Smooth muscle cell (in vitro differentiated cells): Measurements from ENCODE around the gene MYRF. TPM values are rescaled to one million over a fixed set of nuclear protein-coding genes. Genes with fewer than 3 reads are reported as not detected.

Experiments
- DNase-seq: peaks from one replicate; lab custom pipeline; 2025; ENCODE audit not compliant: unreplicated experiment; lab: John Stamatoyannopoulos, UW
- H2AFZ ChIP-seq: fragments of 200-600 bp; sonication (generic); 2 replicates; pipeline ENCODE4 v1.6.0; 2016; ENCODE audit warnings: antibody characterized with exemption, low read depth, mild to moderate bottlenecking
- H3F3A ChIP-seq: fragments of 200-600 bp; sonication (generic); 2 replicates; pipeline ENCODE4 v1.6.0; 2017; ENCODE audit warnings: antibody characterized with exemption, low read depth
- H3K27ac ChIP-seq: fragments of 200-600 bp; sonication (generic); 2 replicates; pipeline ENCODE4 v1.5.1; 2016; ENCODE audit warnings: low read depth, mild to moderate bottlenecking
- H3K27me3 ChIP-seq: fragments of 200-600 bp; sonication (generic); 2 replicates; pipeline ENCODE4 v1.6.1; 2016; ENCODE audit warnings: low read depth, mild to moderate bottlenecking
- H3K36me3 ChIP-seq: fragments of 200-600 bp; sonication (generic); 2 replicates; pipeline ENCODE4 v1.5.1; 2016; ENCODE audit warnings: low read depth
- H3K4me1 ChIP-seq: fragments of 200-600 bp; sonication (generic); 2 replicates; pipeline ENCODE4 v1.5.1; 2016; ENCODE audit warnings: low read depth
- H3K4me2 ChIP-seq: fragments of 200-600 bp; sonication (generic); 2 replicates; pipeline ENCODE4 v1.6.0; 2016; ENCODE audit warnings: mild to moderate bottlenecking
- H3K4me3 ChIP-seq: fragments of 200-600 bp; sonication (generic); 2 replicates; pipeline ENCODE4 v1.5.1; 2016; ENCODE audit warnings: mild to moderate bottlenecking
- H3K79me2 ChIP-seq: fragments of 200-600 bp; sonication (generic); 2 replicates; pipeline ENCODE4 v1.6.0; 2016; ENCODE audit warnings: low read depth, mild to moderate bottlenecking
- H3K9ac ChIP-seq: fragments of 200-600 bp; sonication (generic); 2 replicates; pipeline ENCODE4 v1.6.0; 2016; ENCODE audit warnings: low read depth
- H3K9me3 ChIP-seq: fragments of 200-600 bp; sonication (generic); replicated peaks from 2 replicates; pipeline ENCODE4 v1.5.1; 2016; ENCODE audit warnings: low read depth
- H4K20me1 ChIP-seq: fragments of 200-600 bp; sonication (generic); 2 replicates; pipeline ENCODE4 v1.6.0; 2016; ENCODE audit warnings: low read depth
- WGBS: methylation state at CpG from one replicate; pipeline ENCODE4 v1.1.7; 2016; ENCODE audit warnings: low lambda C conversion rate; 5-methylcytosine and 5-hydroxymethylcytosine counted together
- polyA plus RNA-seq: library from polyadenylated mRNA; unstranded; fragments of >200 nt; fragmentation: Nextera tagmentation; extraction: Ambion mirVana; gene quantifications from 2 replicates; pipeline ENCODE4 v1.2.1, GENCODE V29; 2016
- total RNA-seq: library from RNA; depleted of rRNA; stranded (reverse); fragments of >200 nt; gene quantifications from 2 replicates; pipeline ENCODE4 v1.2.3, GENCODE V29; 2014
- TF ChIP-seq, protein P1 (sequence below): fragments of 200-600 bp; sonication (generic); IDR thresholded peaks from 2 replicates; pipeline ENCODE4 v1.5.1; 2017; ENCODE audit warnings: borderline replicate concordance, mild to moderate bottlenecking, antibody characterized with exemption; ENCODE audit not compliant: insufficient read depth, poor library complexity, severe bottlenecking

The MYRF gene
- total and polyA plus RNA-seq, 2 experiments from 2014 or later: 11.1 to 13.7 TPM

DNA sequence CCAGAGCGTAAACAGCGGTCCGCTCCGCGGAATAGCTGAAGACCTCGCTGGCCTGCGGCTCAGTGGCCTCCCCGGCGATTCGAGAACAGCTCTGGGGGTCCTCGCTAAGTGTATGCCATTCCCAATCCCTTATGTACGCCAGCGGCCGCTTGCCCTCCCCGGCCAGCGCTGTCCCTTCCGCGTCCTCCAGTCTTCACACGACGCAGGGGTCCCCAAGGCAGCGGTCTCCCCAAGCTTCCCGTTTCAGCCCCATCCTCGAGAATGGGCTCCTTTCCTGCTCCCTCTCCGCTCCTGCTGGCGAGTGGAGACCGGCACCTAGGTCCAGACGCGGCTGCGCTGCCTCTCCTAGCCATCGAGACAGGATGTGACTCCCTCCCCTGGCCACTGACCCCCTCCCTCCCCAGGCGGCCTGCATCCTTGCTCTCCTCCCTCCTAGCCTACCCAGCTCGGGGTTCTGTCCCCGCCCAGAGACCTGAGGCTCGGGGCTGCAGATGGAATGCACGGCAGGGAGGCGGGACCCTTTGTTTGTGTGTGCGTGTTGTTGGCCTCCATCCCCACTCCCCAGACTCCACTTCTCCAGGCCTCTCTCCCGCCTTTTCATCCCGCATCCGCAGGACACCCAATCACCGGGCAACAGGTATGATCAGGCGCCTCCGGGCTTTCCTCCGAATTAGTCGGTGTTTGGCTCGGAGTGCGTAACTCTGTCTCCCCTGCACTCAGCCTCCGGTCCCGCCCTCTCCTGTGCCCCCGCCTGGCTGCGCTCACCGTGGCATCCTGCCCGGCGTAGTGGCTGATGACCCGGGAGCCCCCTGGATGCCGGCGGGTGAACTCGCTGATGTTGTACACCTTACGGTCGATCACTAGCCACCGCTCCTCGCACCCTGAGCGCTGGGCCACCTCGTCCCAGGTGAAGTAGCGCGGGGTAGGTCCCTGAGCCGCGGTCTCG, 63.6 kb downstream of the MYRF start:
- peak; percentile 74 for DNase-seq
- Histone ChIP-seq H3K4me3 (peak overlapping the region; percentile 81), H2AFZ (peak overlapping the region; percentile 73), H3K27ac (peak overlapping the region; percentile 85), H3K9me3 (no peaks in the 10 kb centered on the region), H3K9ac (peak overlapping the region; percentile 84), H3K4me2 (peak overlapping the region; percentile 99), H3K27me3 (no peaks in the 10 kb centered on the region), H3K4me1 (peaks cover 9% of the 10 kb centered on the region), H3K36me3 (no peaks in the 10 kb centered on the region), H4K20me1 (no peaks in the 10 kb centered on the region), H3F3A (peaks cover 7% of the 10 kb centered on the region), H3K79me2 (peaks cover 24% of the 10 kb centered on the region)
- TF ChIP-seq, protein P1, sequence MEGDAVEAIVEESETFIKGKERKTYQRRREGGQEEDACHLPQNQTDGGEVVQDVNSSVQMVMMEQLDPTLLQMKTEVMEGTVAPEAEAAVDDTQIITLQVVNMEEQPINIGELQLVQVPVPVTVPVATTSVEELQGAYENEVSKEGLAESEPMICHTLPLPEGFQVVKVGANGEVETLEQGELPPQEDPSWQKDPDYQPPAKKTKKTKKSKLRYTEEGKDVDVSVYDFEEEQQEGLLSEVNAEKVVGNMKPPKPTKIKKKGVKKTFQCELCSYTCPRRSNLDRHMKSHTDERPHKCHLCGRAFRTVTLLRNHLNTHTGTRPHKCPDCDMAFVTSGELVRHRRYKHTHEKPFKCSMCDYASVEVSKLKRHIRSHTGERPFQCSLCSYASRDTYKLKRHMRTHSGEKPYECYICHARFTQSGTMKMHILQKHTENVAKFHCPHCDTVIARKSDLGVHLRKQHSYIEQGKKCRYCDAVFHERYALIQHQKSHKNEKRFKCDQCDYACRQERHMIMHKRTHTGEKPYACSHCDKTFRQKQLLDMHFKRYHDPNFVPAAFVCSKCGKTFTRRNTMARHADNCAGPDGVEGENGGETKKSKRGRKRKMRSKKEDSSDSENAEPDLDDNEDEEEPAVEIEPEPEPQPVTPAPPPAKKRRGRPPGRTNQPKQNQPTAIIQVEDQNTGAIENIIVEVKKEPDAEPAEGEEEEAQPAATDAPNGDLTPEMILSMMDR: no peak
- WGBS: under 1% methylated on average over 68 of the region's 69 CpGs

DNA sequence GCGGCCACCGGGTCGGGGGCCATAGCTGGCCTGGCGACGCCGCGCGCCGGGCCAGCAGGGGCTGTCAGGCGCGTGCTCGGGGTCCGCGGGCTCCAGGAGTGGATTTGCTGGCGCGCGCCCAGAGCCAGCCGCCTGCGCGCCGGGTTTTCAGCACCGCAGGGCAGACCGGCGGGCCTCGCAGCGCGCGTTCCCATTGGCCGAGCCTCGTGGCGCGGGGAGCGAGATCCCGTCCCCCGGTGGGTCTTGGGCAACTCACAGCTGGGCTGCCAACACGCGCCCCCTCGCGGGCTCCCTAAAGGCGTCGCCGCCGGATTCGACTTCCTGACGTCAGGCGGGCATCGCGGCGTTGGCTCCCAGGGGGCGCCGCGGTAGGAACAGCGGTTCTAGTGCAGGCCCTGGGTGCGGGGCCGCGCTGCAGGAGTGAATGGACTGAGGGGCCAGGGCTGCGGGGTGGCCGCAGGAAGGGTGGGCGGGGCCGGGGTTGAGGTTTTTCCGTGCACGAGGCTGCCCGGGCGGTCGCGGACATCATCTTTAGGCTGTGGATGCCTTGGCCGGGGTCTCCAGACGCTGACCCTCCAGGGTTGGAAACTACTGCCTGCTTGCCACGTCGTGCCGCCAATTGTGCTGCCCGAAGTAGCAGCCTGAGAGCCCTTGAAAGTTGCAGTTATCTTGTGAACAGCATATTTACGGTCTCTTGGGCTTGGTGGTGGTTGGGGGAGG, 64.5 kb downstream of the MYRF start, which contains the start of gene FADS1:
TSS of gene FADS1 (minus strand) at position 268 of the 720 bp plus-strand sequence. CDS start at position 194, 74 bp downstream.
- Histone ChIP-seq H4K20me1 (no peaks in the 10 kb centered on the region), H3K4me1 (peaks cover 9% of the 10 kb centered on the region), H3K27me3 (no peaks in the 10 kb centered on the region), H3K9ac (peak within 1 kb of the TSS; percentile 84), H3K36me3 (no peaks in the 10 kb centered on the region), H3K9me3 (no peaks in the 10 kb centered on the region), H3K4me2 (peak within 1 kb of the TSS; percentile 99), H2AFZ (peak within 1 kb of the TSS; percentile 73), H3F3A (peaks cover 7% of the 10 kb centered on the region), H3K4me3 (peak within 1 kb of the TSS; percentile 81), H3K79me2 (peaks cover 24% of the 10 kb centered on the region), H3K27ac (peak within 1 kb of the TSS; percentile 85)
- 1% methylated on average over 66 of the region's 73 CpGs for WGBS
- DNase-seq: peak; percentile 93
- TF ChIP-seq, protein P1: peak; percentile 42

DNA sequence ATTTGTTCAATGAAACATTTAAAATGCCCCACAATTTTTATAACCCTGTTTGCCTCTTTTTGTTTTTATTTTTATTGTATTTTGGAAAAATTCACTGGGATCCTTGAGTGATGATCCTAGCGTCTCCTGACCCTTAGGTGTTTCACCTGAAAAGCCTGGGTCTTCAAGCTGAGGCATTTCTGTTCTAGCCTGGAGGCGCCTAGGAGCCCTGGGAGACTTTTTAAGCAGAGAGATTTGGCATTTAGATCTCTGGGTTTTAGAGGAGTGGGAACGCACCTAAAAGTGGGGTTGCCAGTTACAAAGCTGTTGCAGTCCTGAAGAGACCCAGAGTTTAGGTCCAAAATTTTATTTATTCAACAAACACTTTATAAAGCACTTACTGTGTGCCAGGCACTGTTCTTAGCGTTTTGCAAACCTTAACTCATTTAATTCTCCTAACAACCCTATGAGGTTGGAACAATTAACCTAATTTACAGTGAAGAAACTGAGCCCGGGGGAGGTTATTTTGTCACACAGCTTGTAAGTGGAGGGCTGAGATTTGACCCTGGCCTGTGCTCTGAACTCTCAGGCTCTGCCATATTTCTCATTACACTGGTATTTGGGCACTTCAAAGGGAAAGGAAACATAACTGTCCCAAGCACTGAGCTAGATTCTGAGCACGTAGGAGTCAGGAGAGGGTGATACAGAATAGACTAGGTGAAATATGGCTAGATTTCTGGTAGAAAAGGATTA, 65.2 kb downstream of the MYRF start:
- H3K4me1 ChIP-seq: peaks cover 9% of the 10 kb centered on the region
- H3K36me3 ChIP-seq: no peaks in the 10 kb centered on the region
- no peaks in the 10 kb centered on the region for H3K9me3 ChIP-seq
- WGBS: 27% methylated on average over 6 of the region's 6 CpGs
- TF ChIP-seq, protein P1: no peak
- H3K27ac ChIP-seq: peak overlapping the region; percentile 85
- peak overlapping the region; percentile 81 for H3K4me3 ChIP-seq
- peak overlapping the region; percentile 54 for H3K9ac ChIP-seq
- H3K4me2 ChIP-seq: peak overlapping the region; percentile 99
- H3K79me2 ChIP-seq: peaks cover 25% of the 10 kb centered on the region
- no peaks in the 10 kb centered on the region for H4K20me1 ChIP-seq
- H3F3A ChIP-seq: peaks cover 7% of the 10 kb centered on the region
- no peaks in the 10 kb centered on the region for H3K27me3 ChIP-seq
- no peak overlapping the region for H2AFZ ChIP-seq
- no peak for DNase-seq
